GM19468 (cell line): ENCODE results near the gene CACNG6.

Experiments used
- ATAC-seq: cut with Tn5 transposase; IDR thresholded peaks from one replicate; pipeline ENCODE4 v1.9.1; 2021; ENCODE audit warnings: mild to moderate bottlenecking, moderate library complexity, moderate number of reproducible peaks; ENCODE audit not compliant: unreplicated experiment; ENCODE audit errors: extremely low read depth

Gene CACNG6

GRCh38 chr19:53965091-53965490, 26.3 kb upstream of the CACNG6 start:
- ATAC-seq, result no peak

GRCh38 chr19:53966931-53967330, 24.5 kb upstream of the CACNG6 start:
- no peak for ATAC-seq

GRCh38 chr19:53969366-53969765, 22.1 kb upstream of the CACNG6 start:
- ATAC-seq, result no peak

- ATAC-seq, result no peak
These were observed 19.8 kb upstream of the CACNG6 start for GRCh38 chr19:53971673-53972072.

GRCh38 chr19:53977429-53977990, 13.9 kb upstream of the CACNG6 start:
- no peak for ATAC-seq

- ATAC-seq, result no peak
These were observed 13.3 kb upstream of the CACNG6 start for GRCh38 chr19:53977991-53978731.

- ATAC-seq, result no peak
These were observed 12.2 kb upstream of the CACNG6 start for GRCh38 chr19:53978975-53979801.

- ATAC-seq, result no peak
These were observed 10.7 kb upstream of the CACNG6 start for GRCh38 chr19:53980539-53981375.

- ATAC-seq, result no peak
These were observed 10.0 kb upstream of the CACNG6 start for GRCh38 chr19:53981376-53981951.

- no peak for ATAC-seq
These were observed 9.4 kb upstream of the CACNG6 start for GRCh38 chr19:53982001-53982451.

GRCh38 chr19:53982611-53983010, 8.8 kb upstream of the CACNG6 start:
- no peak for ATAC-seq

GRCh38 chr19:53983457-53984289, 7.8 kb upstream of the CACNG6 start:
- ATAC-seq, result no peak

GRCh38 chr19:53985863-53986262, 5.6 kb upstream of the CACNG6 start:
- no peak for ATAC-seq

- ATAC-seq, result no peak
These were observed 2.5 kb upstream of the CACNG6 start for GRCh38 chr19:53988981-53989380.

- ATAC-seq, result no peak
These were observed 1.6 kb upstream of the CACNG6 start for GRCh38 chr19:53989600-53990533.

GRCh38 chr19:53992211-53992610, 774 bp downstream of the CACNG6 start:
- ATAC-seq, result no peak

- ATAC-seq, result no peak
These were observed 1.4 kb downstream of the CACNG6 start for GRCh38 chr19:53992815-53993214.

- ATAC-seq, result no peak
These were observed 2.0 kb downstream of the CACNG6 start for GRCh38 chr19:53993448-53993847.
